CD4-positive, alpha-beta T cell treated with Interferon gamma for 1 hour (primary cell): Measurements from ENCODE around the gene C11orf98.
"Not testable (repeated sequence)": the region's sequence is repeated elsewhere in the genome, so short reads cannot be mapped to it uniquely, and the experiment has no call there.

ENCODE experiments used
- DNase-seq: peaks from one replicate; pipeline ENCODE4 v3.0.0-alpha.2; 2020

C11orf98 gene

GRCh38 chr11:62648967-62649364 lies 16.0 kb downstream of the C11orf98 start:
- DNase-seq: no peak

GRCh38 chr11:62648185-62648966 lies 16.6 kb downstream of the C11orf98 start:
- no peak for DNase-seq

- no peak for DNase-seq
Observed at GRCh38 chr11:62647609-62648005, 17.4 kb downstream of the C11orf98 start.

- no peak for DNase-seq
Observed at GRCh38 chr11:62646825-62647608, 18.0 kb downstream of the C11orf98 start.

GRCh38 chr11:62645946-62646824 lies 18.8 kb downstream of the C11orf98 start, which contains the start of gene GANAB:
Gene GANAB, minus strand, starts transcription at chr11:62646613. Its CDS starts 14 bp downstream, at chr11:62646599.
- DNase-seq: peak; percentile 98

- DNase-seq: no peak
Observed at GRCh38 chr11:62645671-62645945, 19.4 kb downstream of the C11orf98 start.

GRCh38 chr11:62644220-62644619 lies 20.8 kb downstream of the C11orf98 start:
- DNase-seq: no peak

- DNase-seq: no peak
Observed at GRCh38 chr11:62632492-62632891, 32.5 kb downstream of the C11orf98 start.

GRCh38 chr11:62627713-62628112 lies 37.3 kb downstream of the C11orf98 start:
- no peak for DNase-seq

GRCh38 chr11:62622476-62623089 lies 42.4 kb downstream of the C11orf98 start:
- no peak for DNase-seq

- peak; percentile 98 for DNase-seq
Observed at GRCh38 chr11:62621567-62622470, 43.2 kb downstream of the C11orf98 start, which contains the start of gene B3GAT3. Gene B3GAT3, minus strand, starts transcription at chr11:62621986. Its CDS starts 39 bp downstream, at chr11:62621947.

- no peak for DNase-seq
Observed at GRCh38 chr11:62621027-62621566, 43.9 kb downstream of the C11orf98 start.

GRCh38 chr11:62616957-62617356 lies 48.1 kb downstream of the C11orf98 start:
- not testable (repeated sequence) for DNase-seq

- DNase-seq: no peak
Observed at GRCh38 chr11:62615521-62615920, 49.5 kb downstream of the C11orf98 start.

- no peak for DNase-seq
Observed at GRCh38 chr11:62614275-62614674, 50.7 kb downstream of the C11orf98 start.

- no peak for DNase-seq
Observed at GRCh38 chr11:62613291-62613778, 51.7 kb downstream of the C11orf98 start.
